SK-N-MC (cell line): ENCODE measurements around the gene FPR1.

Source experiments
- DNase-seq: peaks from one replicate; pipeline ENCODE4 v3.0.0-alpha.2; 2011; ENCODE audit warnings: low read depth, low spot score
- H3K27ac ChIP-seq: fragments of 200-600 bp; sonication (generic); 2 replicates; pipeline ENCODE4 v1.5.1; 2016; ENCODE audit warnings: mixed run types
- H3K36me3 ChIP-seq: fragments of 200-600 bp; sonication (generic); 2 replicates; pipeline ENCODE4 v1.6.1; 2017; ENCODE audit warnings: antibody characterized with exemption, low read length, mixed read lengths; ENCODE audit not compliant: insufficient read depth
- H3K4me3 ChIP-seq: fragments of 200-600 bp; sonication (generic); 2 replicates; pipeline ENCODE4 v1.5.1; 2016
- H3K9ac ChIP-seq: fragments of 200-600 bp; sonication (generic); 2 replicates; pipeline ENCODE4 v1.8.0; 2017; ENCODE audit warnings: mixed run types, mixed read lengths; ENCODE audit not compliant: insufficient read length
- H3K9me3 ChIP-seq: fragments of 200-600 bp; sonication (generic); 2 replicates; pipeline ENCODE4 v1.6.1; 2017; ENCODE audit warnings: low read depth, mild to moderate bottlenecking, antibody characterized with exemption, low read length, moderate library complexity, mixed read lengths
- EZH2 ChIP-seq: fragments of 200-600 bp; sonication (generic); IDR thresholded peaks from one replicate; pipeline ENCODE4 v1.6.1; 2017; ENCODE audit warnings: antibody characterized with exemption
- FOXP2 ChIP-seq: optimal IDR thresholded peaks from 2 replicates; pipeline ENCODE3; 2011; ENCODE audit warnings: mild to moderate bottlenecking, moderate library complexity; ENCODE audit not compliant: insufficient read depth; ENCODE audit errors: extremely low read length, control extremely low read depth
- POLR2AphosphoS5 ChIP-seq: IDR thresholded peaks from 2 replicates; pipeline ENCODE4 v1.6.1; 2012; ENCODE audit warnings: mild to moderate bottlenecking, low read depth, low read length, borderline replicate concordance

FPR1 gene

DNA sequence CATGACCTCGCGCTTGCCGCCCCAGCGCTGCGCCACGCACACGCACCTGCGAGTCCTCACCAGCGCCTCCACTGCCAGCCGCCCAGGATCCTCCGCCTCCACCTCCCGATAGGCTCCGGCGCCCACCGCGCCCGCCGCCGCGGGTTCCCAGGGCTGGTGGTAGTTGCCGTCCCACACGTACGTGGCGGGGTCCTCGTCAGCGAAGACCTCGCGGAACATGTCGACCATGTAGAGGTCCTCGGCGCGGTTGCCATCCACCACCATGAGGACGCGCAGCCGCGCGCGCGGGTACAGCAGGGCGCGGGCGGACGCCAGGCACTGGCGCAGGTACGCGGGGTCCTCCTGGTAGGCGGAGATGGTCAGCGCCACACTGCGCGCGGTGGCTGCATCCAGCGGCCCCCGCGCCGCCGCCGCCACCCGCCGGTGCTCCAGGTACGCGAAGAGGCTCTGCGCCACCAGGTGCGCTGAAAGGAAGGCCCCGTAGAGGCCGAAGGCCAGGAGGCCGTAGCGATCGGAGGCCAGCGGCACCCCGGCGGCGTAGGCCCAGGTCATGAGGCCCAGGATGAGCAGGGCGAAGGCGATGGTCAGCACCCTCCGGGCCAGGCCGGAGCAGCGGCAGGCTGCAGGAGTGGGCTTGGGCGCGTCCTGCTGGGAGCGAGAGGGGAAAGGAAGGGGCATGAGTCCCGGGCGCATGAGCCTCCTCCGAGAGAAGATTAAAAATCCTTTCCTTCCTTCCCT is 32.3 kb downstream of the FPR1 start:
- no peak for DNase-seq
- Histone ChIP-seq H3K27ac (no peak overlapping the region), H3K36me3 (no peaks in the 10 kb centered on the region), H3K9me3 (no peaks in the 10 kb centered on the region), H3K9ac (no peak overlapping the region), H3K4me3 (no peak overlapping the region)
- TF ChIP-seq FOXP2 (no peak), EZH2 (no peak), POLR2AphosphoS5 (no peak)

DNA sequence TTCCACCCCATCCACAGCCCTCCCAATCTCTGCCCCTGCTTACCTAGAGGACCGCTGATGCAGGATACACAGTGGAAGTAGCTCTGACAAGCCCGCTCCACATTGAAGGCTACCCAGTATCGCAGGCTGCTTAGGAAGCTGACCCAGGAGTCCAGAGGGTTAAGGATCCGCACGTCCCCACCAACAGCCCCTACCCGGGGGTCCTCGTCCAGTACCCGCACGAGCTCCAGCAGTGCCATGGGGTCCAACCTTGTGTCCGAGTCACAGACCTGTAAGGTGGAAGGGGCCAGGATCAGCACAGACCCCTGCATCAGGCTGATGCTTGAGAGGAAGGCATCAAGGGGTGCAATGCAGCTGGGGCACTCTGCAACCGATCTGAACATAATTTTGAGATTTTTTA is 34.8 kb downstream of the FPR1 start:
- no peaks in the 10 kb centered on the region for H3K9me3 ChIP-seq
- H3K36me3 ChIP-seq, result no peaks in the 10 kb centered on the region
- H3K9ac ChIP-seq, result no peak overlapping the region
- no peak for TF ChIP-seq FOXP2
- no peak for TF ChIP-seq EZH2
- TF ChIP-seq POLR2AphosphoS5, result no peak
- DNase-seq, result no peak
- H3K27ac ChIP-seq, result no peak overlapping the region
- no peak overlapping the region for H3K4me3 ChIP-seq

DNA sequence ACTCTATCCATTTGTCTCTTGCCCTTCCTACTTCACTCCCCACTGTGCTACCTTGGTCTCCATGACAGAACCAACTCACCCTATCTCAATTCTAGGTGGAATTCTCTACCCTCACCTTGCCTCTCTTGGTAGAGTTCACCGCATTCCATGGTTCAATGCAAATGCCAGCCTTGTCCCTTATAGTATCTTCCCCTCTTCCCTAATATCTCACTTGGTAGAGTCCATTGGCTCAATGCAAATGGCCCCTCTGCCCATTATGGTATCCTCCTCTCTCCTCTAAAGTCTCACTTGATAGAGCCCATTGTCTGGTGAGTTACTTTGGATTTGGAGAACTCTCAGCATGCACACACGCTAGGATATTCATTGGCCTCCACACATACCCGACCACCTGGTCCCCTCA is 35.8 kb downstream of the FPR1 start:
- no peak for DNase-seq
- no peaks in the 10 kb centered on the region for H3K9me3 ChIP-seq
- no peak overlapping the region for H3K27ac ChIP-seq
- H3K4me3 ChIP-seq, result no peak overlapping the region
- TF ChIP-seq POLR2AphosphoS5 (no peak), EZH2 (no peak), FOXP2 (no peak)
- H3K9ac ChIP-seq, result no peak overlapping the region
- no peaks in the 10 kb centered on the region for H3K36me3 ChIP-seq

DNA sequence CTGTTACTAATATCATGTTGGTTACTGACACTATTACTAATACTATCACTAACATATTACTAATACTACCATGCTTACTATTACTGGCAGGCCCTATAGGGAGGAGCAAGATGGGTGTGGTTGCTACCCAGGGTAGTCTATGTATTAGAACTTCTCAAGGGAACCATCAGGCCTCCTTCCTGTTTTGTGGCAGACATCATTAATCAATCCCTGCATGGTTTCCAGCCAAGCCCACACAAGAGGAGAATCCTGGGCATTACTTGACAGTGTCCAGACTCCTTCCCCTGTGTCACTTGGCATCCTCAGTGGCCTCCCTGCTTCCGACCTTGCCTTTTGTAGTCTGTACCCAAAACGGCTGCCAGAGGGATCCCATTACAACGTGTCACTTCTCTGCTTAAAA is 36.8 kb downstream of the FPR1 start:
- no peak overlapping the region for H3K27ac ChIP-seq
- H3K9ac ChIP-seq, result no peak overlapping the region
- no peaks in the 10 kb centered on the region for H3K9me3 ChIP-seq
- no peak overlapping the region for H3K4me3 ChIP-seq
- DNase-seq, result no peak
- H3K36me3 ChIP-seq, result no peaks in the 10 kb centered on the region
- TF ChIP-seq EZH2 (no peak), POLR2AphosphoS5 (no peak), FOXP2 (no peak)

DNA sequence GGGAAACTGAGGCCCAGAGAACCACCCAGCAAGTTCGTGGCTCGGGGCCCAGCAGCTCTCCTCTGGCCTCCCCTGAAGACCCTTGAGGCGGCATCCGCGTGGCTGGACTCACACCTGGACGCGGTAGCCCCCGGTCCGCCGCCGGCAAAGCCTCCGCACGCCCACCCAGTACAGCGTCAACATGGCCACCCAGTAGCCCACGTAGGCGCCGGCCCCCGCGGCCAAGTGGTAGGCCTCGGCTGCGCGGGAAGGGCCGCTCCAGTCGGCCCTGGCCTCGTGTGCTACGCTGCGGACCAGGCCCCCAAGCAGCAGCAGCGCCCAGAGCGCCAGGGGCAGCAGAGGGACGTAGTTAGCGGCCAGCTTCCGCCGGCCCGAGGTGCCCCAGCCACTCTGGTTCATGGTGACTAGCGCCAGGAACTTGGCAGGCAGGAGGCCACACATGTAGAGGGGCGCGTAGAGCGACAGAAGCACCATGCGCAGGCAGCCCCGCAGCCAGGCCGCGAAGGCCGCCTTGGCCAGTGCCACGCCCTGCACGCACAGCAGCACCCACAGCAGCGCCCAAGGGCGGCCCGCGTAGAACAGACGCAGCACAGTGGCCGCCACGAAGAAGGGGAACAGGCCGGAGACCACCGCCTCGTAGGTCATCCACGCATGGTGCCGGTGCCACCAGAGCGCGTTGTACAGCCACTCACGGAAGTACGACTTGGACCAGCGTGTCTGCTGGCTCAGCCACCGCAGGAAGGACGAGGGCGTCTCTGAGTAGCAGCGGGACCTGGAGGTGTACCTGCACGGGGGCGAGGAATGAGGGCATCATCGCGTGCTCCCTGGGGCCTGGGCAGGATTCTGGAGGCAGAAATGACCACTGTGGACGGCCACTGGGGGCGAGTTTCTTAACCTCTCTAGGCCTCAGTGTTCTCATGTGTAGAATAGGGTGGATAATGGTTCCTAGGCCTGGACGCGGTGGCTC is 38.1 kb downstream of the FPR1 start:
- no peak overlapping the region for H3K27ac ChIP-seq
- DNase-seq, result no peak
- no peak overlapping the region for H3K4me3 ChIP-seq
- H3K9ac ChIP-seq, result no peak overlapping the region
- TF ChIP-seq EZH2 (no peak), FOXP2 (no peak), POLR2AphosphoS5 (no peak)
- no peaks in the 10 kb centered on the region for H3K9me3 ChIP-seq
- no peaks in the 10 kb centered on the region for H3K36me3 ChIP-seq

DNA sequence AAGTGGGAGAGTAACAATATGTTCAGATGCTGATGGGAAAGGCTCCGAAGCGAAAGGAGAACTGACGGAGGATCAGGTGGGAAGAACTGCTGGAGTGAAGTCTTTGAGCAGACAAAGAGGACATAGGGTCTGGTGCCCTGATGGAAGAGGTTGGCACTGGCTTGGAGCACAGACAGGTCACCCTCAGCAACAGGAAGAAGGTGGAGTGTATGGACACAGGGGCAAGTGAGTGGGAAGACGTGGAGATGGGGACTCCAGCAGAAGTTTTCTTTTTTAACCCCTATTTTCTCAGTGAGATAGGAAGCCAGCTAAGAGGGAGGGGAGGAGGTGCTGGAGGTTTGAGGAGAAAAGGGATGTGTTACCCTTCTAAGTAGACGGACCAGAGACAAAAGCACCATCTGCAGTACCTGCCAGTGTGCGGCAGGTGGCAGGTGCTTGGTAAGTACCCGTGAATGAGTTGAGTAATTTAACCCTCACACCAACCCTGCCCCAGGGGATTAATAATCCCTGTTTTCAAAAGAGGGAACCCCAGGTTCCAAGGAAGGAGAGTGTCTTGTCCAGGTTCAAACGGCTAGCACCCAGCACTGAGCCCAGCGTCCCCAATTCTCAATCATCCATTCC is 39.1 kb downstream of the FPR1 start:
- TF ChIP-seq POLR2AphosphoS5 (no peak), FOXP2 (no peak), EZH2 (no peak)
- H3K9ac ChIP-seq, result no peak overlapping the region
- H3K27ac ChIP-seq, result no peak overlapping the region
- H3K9me3 ChIP-seq, result no peaks in the 10 kb centered on the region
- no peak for DNase-seq
- H3K36me3 ChIP-seq, result no peaks in the 10 kb centered on the region
- no peak overlapping the region for H3K4me3 ChIP-seq

DNA sequence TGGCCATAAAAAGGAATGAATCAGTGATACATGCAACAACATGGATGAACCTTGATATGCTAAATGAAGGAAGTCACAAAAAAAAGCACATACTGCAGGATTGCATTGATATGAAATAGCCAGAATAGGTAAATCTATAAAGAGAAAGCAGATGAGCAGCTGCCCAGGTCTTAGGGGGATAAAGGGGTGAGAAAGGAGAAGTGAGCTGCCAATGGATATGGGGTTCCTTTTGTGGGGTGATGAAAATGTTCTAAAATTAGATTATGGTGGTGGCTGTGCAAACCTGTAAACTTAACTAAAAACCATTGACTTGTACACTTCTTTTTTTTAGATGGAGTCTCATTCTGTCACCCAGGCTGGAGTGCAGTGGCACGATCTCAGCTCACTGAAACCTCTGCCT is 40.0 kb downstream of the FPR1 start:
- DNase-seq, result no peak
- no peak overlapping the region for H3K9ac ChIP-seq
- H3K9me3 ChIP-seq, result no peaks in the 10 kb centered on the region
- no peak overlapping the region for H3K4me3 ChIP-seq
- H3K27ac ChIP-seq, result no peak overlapping the region
- no peaks in the 10 kb centered on the region; the same call in 1 of the 2 replicates for H3K36me3 ChIP-seq
- TF ChIP-seq POLR2AphosphoS5 (no peak), FOXP2 (no peak), EZH2 (no peak)

DNA sequence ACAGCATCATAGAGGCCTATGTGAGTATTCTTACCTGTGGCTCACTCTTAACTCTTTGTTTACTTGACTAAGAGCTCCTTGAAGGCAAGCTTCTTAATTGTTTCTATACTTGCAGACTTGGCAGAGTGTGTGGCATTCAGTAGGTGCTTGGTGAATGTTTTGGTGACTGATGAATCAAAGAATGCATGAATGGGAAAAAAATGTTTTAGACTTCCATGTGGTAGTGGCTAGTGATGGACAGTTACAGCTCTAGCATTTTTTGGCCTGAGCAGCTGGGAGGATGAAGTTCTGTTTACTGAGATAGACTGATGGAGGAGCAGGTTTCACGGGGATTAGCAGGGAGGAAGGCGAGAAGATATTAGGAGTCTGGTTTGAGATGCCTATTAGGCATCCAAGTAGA is 41.5 kb downstream of the FPR1 start:
- H3K36me3 ChIP-seq, result peaks cover 12% of the 10 kb centered on the region
- H3K27ac ChIP-seq, result no peak overlapping the region
- H3K9me3 ChIP-seq, result no peaks in the 10 kb centered on the region
- no peak for DNase-seq
- no peak overlapping the region for H3K9ac ChIP-seq
- TF ChIP-seq EZH2 (no peak), FOXP2 (no peak), POLR2AphosphoS5 (no peak)
- H3K4me3 ChIP-seq, result no peak overlapping the region

DNA sequence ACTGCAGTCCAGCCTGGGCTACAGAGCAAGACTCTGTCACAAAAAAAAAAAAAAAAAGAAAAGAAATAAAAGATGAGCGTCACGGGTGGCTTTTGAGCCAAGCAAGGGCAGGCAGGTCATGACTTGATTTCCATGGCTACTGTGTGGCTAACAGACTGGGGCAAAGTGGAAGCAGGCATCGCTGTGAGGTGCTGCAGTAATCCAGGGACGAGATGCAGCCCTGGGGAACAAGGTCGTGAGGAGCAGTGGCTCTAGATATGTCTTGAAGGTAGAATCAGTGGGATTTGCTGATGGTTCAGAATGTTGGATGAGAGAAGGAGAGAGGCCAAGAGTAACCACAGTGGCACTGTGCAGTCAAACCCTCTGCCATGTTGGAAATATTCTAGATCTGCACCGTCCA is 42.1 kb downstream of the FPR1 start:
- Histone ChIP-seq H3K36me3 (peaks cover 16% of the 10 kb centered on the region), H3K27ac (no peak overlapping the region)

More for the DNA sequence above, 42.1 kb downstream of the FPR1 start:
- TF ChIP-seq FOXP2 (no peak), POLR2AphosphoS5 (no peak), EZH2 (no peak)
- no peak for DNase-seq
- Histone ChIP-seq H3K9ac (no peak overlapping the region), H3K9me3 (no peaks in the 10 kb centered on the region), H3K4me3 (no peak overlapping the region)
